GM12801 (cell line): ENCODE measurements around the gene PRDM5.

Experiments used
- TF ChIP-seq, protein P1 (sequence below): IDR thresholded peaks from one replicate; pipeline ENCODE4 v1.5.1; 2011; ENCODE audit warnings: control low read depth; ENCODE audit not compliant: insufficient read length; ENCODE audit errors: extremely low read depth

Gene PRDM5

DNA sequence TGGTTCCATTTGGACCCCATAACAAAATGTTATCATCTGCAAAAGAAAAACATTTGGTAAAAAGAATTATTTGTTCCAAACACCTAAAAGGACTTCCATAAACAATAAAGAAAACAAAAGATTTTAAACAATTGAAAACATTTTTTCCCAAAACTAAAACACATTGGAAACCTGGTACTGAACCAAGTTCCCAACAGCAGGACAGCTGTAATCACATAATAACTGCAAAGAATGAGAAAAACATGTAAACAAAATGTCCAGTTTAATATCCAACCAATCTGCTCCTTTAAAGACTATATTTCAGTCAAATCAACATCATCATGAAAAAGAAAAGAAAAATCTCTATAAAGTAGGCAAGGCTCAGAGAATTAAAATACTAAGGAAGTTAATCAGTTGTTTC, 36.3 kb downstream of the PRDM5 start:
- TF ChIP-seq, protein P1, sequence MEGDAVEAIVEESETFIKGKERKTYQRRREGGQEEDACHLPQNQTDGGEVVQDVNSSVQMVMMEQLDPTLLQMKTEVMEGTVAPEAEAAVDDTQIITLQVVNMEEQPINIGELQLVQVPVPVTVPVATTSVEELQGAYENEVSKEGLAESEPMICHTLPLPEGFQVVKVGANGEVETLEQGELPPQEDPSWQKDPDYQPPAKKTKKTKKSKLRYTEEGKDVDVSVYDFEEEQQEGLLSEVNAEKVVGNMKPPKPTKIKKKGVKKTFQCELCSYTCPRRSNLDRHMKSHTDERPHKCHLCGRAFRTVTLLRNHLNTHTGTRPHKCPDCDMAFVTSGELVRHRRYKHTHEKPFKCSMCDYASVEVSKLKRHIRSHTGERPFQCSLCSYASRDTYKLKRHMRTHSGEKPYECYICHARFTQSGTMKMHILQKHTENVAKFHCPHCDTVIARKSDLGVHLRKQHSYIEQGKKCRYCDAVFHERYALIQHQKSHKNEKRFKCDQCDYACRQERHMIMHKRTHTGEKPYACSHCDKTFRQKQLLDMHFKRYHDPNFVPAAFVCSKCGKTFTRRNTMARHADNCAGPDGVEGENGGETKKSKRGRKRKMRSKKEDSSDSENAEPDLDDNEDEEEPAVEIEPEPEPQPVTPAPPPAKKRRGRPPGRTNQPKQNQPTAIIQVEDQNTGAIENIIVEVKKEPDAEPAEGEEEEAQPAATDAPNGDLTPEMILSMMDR: no peak

DNA sequence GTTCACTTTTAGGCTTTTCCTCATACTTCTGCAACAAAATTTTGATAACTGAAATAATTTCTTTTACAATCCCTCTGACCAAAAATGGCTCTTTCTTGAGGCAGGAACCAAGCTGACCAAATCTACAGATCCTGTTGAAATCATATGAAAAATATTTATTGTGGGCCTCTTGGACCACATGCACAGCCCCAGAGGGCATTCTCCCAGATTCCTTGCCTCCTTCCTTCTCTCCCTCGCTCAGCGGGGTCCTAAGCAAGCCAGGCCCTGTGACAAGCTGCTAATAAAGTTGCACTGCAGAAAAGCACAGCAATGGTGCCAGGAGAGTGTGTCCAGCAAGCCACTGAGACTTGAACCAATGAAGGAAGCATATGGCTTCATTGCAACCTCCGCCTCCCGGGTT, 40.7 kb downstream of the PRDM5 start:
- TF ChIP-seq, protein P1: no peak

DNA sequence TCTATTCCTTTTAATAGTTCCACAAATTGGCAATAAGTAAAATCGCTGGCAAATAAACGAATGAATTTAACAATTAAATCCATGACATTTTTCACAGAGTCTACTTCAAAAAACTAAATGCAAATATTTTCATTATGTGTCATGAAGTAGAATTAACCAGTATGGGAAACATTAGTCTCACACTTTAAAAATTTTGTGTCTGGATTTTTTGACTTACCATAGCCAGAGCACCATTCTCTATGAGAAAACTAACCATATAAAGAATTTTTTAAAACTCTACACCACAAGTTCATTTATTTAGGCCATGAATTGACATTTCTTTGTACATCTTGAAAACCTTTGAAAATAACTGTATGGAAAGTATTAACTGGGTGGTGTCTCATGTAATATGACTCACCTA, 41.2 kb downstream of the PRDM5 start:
- TF ChIP-seq, protein P1: no peak

DNA sequence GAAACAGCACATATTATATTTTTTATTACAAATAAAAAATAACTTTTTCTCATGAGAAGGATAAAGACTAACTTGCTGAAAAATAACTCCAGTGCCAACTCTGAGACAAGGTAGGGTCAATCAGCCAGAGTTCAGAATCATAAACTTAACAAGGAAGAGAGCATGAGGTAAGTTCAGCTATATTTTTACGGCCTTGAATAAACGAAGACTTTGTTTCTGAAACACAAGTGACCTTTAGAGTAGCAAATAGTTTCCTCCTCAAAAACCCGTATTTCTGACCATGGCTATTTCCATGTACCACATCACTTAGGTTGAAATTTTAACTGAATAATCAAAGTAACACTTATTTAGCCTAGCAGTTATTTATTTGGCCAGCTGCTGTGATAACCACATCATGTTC, 45.5 kb downstream of the PRDM5 start:
- TF ChIP-seq, protein P1: no peak

DNA sequence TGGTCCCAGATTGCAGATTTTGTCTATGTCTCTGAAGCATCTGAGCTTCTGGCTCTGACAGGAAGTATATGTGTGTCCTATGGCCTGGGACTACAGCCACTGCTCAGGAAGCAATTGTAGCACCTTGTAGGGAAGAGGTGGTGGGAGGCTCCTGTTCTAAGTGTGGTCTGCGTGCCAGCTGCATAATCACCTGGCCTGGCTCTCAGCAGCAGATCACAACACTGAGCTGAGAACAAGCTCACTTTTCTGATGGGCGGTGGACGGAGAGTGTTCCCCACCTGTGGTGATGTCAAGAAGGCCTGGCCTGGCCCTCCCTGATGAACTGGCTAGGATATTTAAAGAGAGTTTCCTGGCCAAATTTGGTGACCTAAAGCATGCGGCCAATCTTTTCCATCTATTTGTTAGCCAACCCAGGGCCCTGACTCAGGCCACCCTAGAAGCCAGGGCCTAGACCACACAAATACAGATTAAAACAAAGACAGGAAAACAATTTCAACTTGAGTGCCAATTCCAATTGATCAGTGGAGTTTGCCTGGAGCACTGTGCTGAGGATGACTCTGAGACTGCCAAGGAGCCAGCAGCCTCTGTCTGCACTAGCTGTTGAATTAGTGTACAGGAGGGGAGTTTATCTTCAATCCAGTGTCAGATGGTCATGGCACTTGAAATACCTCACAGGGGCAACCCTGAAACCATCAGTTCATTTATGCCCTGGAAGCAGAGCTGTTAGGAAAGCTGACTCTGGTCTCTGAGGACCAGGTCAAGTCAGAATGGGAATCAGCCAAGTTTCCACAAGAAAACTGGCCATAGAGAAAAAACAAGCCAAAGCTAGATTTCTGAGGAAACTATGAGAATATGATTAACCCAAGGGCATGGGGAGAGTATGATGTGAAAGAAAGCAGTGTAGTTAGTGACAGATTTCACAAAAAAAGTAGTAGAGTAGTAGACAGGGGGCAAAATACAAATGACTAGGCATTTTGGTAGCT, 47.4 kb downstream of the PRDM5 start:
- TF ChIP-seq, protein P1: no peak

DNA sequence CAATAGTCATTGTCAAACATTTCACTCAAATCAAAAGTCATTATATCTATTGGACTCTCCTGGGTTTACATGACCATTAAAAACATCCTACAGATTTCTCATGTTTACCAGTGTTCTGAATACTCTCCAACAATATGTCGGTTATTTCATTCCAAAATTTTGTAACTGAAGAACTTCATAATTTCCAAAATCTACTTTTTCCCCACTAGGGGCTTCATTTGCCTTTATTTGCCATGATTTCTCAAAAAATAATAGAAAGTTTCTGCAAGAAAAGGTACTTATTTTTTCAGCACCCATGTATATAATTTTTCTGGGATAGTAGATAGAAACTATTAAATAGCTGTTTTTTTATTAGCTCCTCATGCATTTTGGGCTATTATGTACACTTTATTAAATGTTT, 49.0 kb downstream of the PRDM5 start:
- TF ChIP-seq, protein P1: no peak

DNA sequence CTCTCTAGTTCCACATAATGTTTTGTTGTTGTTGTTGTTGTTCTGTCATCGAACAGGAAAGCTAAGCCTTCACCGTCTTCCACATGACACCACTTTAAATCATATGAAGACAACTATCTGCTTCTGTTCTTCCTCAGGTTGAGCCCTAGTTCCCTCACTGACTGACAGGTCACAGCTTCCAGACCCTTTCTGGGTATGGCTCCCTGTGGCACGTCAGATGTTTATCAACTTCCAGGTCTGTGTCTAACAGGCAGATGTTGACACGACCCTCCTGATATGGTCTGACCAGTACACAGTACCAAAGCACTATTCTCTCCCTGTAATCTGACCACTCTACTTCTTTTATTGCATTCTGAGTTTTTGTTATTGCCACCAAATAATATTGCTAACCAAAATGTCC, 51.4 kb downstream of the PRDM5 start:
- TF ChIP-seq, protein P1: no peak
